Activated T-cell treated with anti-CD3 and anti-CD28 coated beads, Interleukin-2, amount 50 U/mL, for 4 hours (primary cell): Measurements from ENCODE around the gene AGAP2. TPM values are rescaled to one million over a fixed set of nuclear protein-coding genes. Genes with fewer than 3 reads are reported as not detected.

ENCODE experiments used
- ATAC-seq, 2 donors: fragments of 200-7000 bp; cut with Tn5 transposase; one replicate each; pipeline ENCODE4 v1.10.0; 2021
- DNase-seq: peaks from one replicate; pipeline ENCODE4 v3.0.0-alpha.2; 2020
- H3K27me3 Mint-ChIP-seq: one replicate; pipeline ENCODE4 v1.8.0; 2021; ENCODE audit warnings: low read depth, mixed read lengths
- H3K36me3 Mint-ChIP-seq: one replicate; pipeline ENCODE4 v1.8.0; 2022; ENCODE audit warnings: mixed read lengths; ENCODE audit not compliant: insufficient read depth
- H3K4me1 Mint-ChIP-seq: one replicate; pipeline ENCODE4 v1.8.0; 2021; ENCODE audit warnings: low read depth, mixed read lengths
- H3K4me3 Mint-ChIP-seq: one replicate; pipeline ENCODE4 v1.8.0; 2021; ENCODE audit warnings: mild to moderate bottlenecking, moderate library complexity, mixed read lengths
- H3K9me3 Mint-ChIP-seq: one replicate; pipeline ENCODE4 v1.8.0; 2021; ENCODE audit warnings: mixed read lengths
- total RNA-seq, 3 donors: library from RNA; stranded (reverse); gene quantifications; one replicate each; pipeline ENCODE4 v1.2.1, GENCODE V29; 2021

AGAP2 gene
- total RNA-seq, 3 donors from 2014 or later, result 24.4 to 28.1 (median 25.8) TPM

- Mint-ChIP-seq H3K27me3 (no peaks in the 10 kb centered on the region), H3K9me3 (no peaks in the 10 kb centered on the region), H3K36me3 (peaks cover 16% of the 10 kb centered on the region), H3K4me3 (peak overlapping the region; percentile 91), H3K4me1 (peaks cover 60% of the 10 kb centered on the region)
- peak; percentile 43 to 48 for ATAC-seq
- DNase-seq, result peak; percentile 68
Observed at GRCh38 chr12:57740656-57741412, 2.3 kb upstream of the AGAP2 start.

DNA sequence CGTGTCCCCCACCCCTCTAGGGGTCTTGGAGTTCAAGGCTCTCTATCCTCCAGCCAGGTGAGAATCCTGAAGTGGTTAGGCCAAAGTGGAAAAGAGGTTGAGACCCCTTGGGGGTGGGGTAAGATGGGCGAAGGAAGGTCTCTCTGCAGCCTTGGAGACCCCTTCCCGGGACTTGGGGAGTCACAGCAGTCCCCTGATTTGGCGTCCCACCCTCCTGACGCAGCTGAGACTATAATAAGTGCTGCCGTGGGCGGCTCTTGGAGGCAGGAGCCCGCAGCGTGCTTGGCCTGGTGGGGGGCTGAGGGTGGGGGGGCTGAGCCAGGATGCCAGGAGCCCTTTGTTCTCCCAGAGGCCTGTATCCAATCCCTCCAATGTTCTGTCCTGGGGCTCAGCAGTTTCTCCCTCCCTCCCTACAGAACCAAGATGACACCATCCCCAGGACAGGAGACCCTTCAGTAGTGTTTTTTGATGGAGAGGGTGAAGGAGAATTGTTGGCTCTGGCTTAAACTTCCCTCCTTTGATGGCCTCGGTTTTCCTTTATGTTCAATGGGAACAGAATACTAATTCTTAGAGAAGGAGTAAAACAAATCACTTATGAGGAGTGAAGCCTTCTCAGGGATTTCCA is 1.5 kb upstream of the AGAP2 start:
- DNase-seq, result no peak
- Mint-ChIP-seq H3K27me3 (no peaks in the 10 kb centered on the region), H3K4me1 (peaks cover 55% of the 10 kb centered on the region), H3K36me3 (peaks cover 13% of the 10 kb centered on the region), H3K9me3 (no peaks in the 10 kb centered on the region), H3K4me3 (peak overlapping the region; percentile 64)
- ATAC-seq, result no peak

GRCh38 chr12:57739387-57739786 is 845 bp upstream of the AGAP2 start:
- H3K4me3 Mint-ChIP-seq, result peak overlapping the region; percentile 64
- no peaks in the 10 kb centered on the region for H3K27me3 Mint-ChIP-seq
- no peak for DNase-seq
- H3K36me3 Mint-ChIP-seq, result peaks cover 20% of the 10 kb centered on the region
- H3K4me1 Mint-ChIP-seq, result peaks cover 51% of the 10 kb centered on the region
- no peaks in the 10 kb centered on the region for H3K9me3 Mint-ChIP-seq
- no peak for ATAC-seq

GRCh38 chr12:57737467-57738460 is 778 bp downstream of the AGAP2 start:
- Mint-ChIP-seq H3K9me3 (no peaks in the 10 kb centered on the region), H3K4me3 (no peak overlapping the region), H3K27me3 (no peaks in the 10 kb centered on the region), H3K36me3 (peaks cover 26% of the 10 kb centered on the region), H3K4me1 (peaks cover 45% of the 10 kb centered on the region)
- ATAC-seq (no peak), DNase-seq (no peak)

GRCh38 chr12:57736741-57737466 is 1.6 kb downstream of the AGAP2 start:
- H3K36me3 Mint-ChIP-seq, result peaks cover 34% of the 10 kb centered on the region
- no peaks in the 10 kb centered on the region for H3K27me3 Mint-ChIP-seq
- ATAC-seq (no peak), DNase-seq (no peak)
- no peaks in the 10 kb centered on the region for H3K9me3 Mint-ChIP-seq
- H3K4me1 Mint-ChIP-seq, result peaks cover 38% of the 10 kb centered on the region
- H3K4me3 Mint-ChIP-seq, result no peak overlapping the region

- Mint-ChIP-seq H3K4me1 (peaks cover 32% of the 10 kb centered on the region), H3K4me3 (peak overlapping the region; percentile 26), H3K9me3 (no peaks in the 10 kb centered on the region), H3K27me3 (no peaks in the 10 kb centered on the region), H3K36me3 (peaks cover 41% of the 10 kb centered on the region)
- ATAC-seq (no peak), DNase-seq (no peak)
Observed at GRCh38 chr12:57735952-57736740, 2.4 kb downstream of the AGAP2 start.

DNA sequence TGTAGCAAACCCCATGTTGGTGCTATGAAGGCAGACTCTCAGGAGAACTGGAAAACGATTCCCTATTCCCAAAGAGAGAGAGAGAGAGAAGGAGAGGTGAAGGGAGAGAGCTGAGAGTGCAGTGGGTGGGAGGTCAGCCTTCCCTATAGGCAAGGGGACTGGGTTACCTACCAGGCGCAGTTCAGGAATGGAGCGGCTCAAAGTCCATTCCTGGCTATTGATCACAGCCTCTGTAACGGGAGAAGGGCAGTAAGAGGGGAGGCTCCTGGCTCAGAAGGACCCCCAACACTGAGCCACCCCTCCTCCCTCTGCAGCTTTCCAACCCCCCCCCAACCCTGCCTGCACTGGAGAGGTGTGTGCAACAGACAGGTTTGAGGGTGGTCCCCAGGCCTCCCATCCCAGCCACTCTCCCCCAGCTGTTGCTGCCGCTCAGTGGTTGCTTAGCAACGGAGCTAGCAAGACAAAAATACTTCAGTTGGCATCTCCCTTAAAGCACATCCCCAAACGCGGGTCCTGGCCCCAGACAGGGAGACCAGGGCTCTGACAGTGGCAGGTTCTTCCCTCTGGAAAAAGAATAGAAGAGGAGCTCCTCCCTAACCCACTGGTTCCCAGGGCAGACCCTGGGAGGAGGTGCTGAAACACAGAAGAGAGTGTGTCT is 3.2 kb downstream of the AGAP2 start:
- no peak for DNase-seq
- no peak overlapping the region for H3K4me3 Mint-ChIP-seq
- no peak for ATAC-seq
- no peaks in the 10 kb centered on the region for H3K27me3 Mint-ChIP-seq
- peaks cover 47% of the 10 kb centered on the region for H3K36me3 Mint-ChIP-seq
- no peaks in the 10 kb centered on the region for H3K9me3 Mint-ChIP-seq
- H3K4me1 Mint-ChIP-seq, result peaks cover 26% of the 10 kb centered on the region

GRCh38 chr12:57734591-57734990 is 4.0 kb downstream of the AGAP2 start:
- Mint-ChIP-seq H3K9me3 (no peaks in the 10 kb centered on the region), H3K4me3 (no peak overlapping the region), H3K4me1 (peaks cover 20% of the 10 kb centered on the region), H3K36me3 (peaks cover 50% of the 10 kb centered on the region), H3K27me3 (no peaks in the 10 kb centered on the region)
- DNase-seq (no peak), ATAC-seq (no peak)

- no peaks in the 10 kb centered on the region for H3K9me3 Mint-ChIP-seq
- DNase-seq, result no peak
- H3K36me3 Mint-ChIP-seq, result peaks cover 48% of the 10 kb centered on the region
- ATAC-seq, result no peak
- H3K4me1 Mint-ChIP-seq, result peaks cover 13% of the 10 kb centered on the region
- H3K27me3 Mint-ChIP-seq, result no peaks in the 10 kb centered on the region
- no peak overlapping the region for H3K4me3 Mint-ChIP-seq
Observed at GRCh38 chr12:57733928-57734327, 4.6 kb downstream of the AGAP2 start.

DNA sequence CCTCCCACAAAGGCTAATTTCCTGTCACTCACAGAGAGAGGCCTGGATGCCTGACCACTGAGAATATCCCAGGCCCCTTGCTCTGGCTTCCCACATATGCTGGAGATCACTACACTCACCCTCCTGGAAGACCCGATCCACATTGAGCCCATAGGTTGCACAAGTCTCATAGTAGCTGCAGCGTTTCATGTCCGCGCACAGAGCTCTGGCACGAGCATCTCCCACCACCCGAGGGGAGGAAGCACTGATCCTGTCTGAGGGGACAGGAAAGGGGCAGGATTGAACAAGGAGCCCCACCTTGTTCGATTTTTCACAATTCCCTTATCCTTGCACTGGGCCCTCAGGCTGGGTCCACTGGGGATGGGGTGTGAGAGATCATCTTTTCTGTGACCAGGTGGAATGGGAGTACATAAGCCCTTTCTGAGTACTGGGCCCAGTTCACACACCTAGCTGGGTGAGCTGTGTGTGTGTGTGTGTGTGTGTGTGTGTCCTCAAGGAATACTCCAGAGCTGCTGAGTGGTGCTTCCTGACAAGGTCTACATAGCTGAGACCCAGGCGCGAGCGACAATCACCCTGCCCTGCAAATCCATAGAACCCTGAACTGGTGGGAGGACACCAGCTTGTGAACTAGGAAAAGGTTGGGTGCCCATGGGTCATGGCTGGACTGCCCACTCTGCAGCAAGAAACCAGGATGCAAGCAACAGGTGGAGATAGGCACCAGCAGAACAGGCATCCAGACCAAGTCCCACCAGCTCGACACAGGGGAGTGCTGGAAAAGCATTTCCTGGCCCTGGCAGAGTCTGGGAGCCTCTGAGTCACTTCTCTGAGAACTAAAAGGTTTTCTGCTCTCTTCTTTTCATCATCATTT is 5.6 kb downstream of the AGAP2 start:
- no peaks in the 10 kb centered on the region for H3K9me3 Mint-ChIP-seq
- peaks cover 12% of the 10 kb centered on the region for H3K4me1 Mint-ChIP-seq
- H3K4me3 Mint-ChIP-seq, result no peak overlapping the region
- no peak for ATAC-seq
- H3K27me3 Mint-ChIP-seq, result no peaks in the 10 kb centered on the region
- DNase-seq, result no peak
- peaks cover 53% of the 10 kb centered on the region for H3K36me3 Mint-ChIP-seq

- ATAC-seq, result no peak
- H3K4me1 Mint-ChIP-seq, result peaks cover 12% of the 10 kb centered on the region
- no peak for DNase-seq
- H3K27me3 Mint-ChIP-seq, result no peaks in the 10 kb centered on the region
- no peak overlapping the region for H3K4me3 Mint-ChIP-seq
- H3K9me3 Mint-ChIP-seq, result no peaks in the 10 kb centered on the region
- H3K36me3 Mint-ChIP-seq, result peaks cover 56% of the 10 kb centered on the region
Observed at GRCh38 chr12:57732270-57732669, 6.3 kb downstream of the AGAP2 start.

GRCh38 chr12:57731411-57732080 is 7.0 kb downstream of the AGAP2 start:
- no peak for ATAC-seq
- no peaks in the 10 kb centered on the region for H3K27me3 Mint-ChIP-seq
- H3K4me3 Mint-ChIP-seq, result no peak overlapping the region
- no peak for DNase-seq
- H3K9me3 Mint-ChIP-seq, result no peaks in the 10 kb centered on the region
- peaks cover 52% of the 10 kb centered on the region for H3K36me3 Mint-ChIP-seq
- H3K4me1 Mint-ChIP-seq, result peaks cover 8% of the 10 kb centered on the region
